Upper lobe of left lung (tissue), 6 donors: ENCODE measurements around the gene MARCHF3. TPM values are rescaled to one million over a fixed set of nuclear protein-coding genes. Genes with fewer than 3 reads are reported as not detected.

Experiments used
- ATAC-seq, 2 donors: fragments of 200-7000 bp; cut with Tn5 transposase; one replicate each; pipeline ENCODE4 v1.9.1; 2022; ENCODE audit warnings: mild to moderate bottlenecking in 2 of 2, moderate library complexity in 2 of 2; ENCODE audit not compliant: low FRiP score in 2 of 2
- DNase-seq, 2 donors: peaks; one replicate each; pipeline ENCODE4 v3.0.0-alpha.2; 2019 to 2020
- H3K27ac ChIP-seq, 4 donors: fragments of 200-600 bp; sonication (generic); one replicate each; pipeline ENCODE4 v1.5.1; 2016 to 2019
- H3K27me3 ChIP-seq, 4 donors: fragments of 200-600 bp; sonication (generic); one replicate each; pipeline ENCODE4 v1.5.1; 2017 to 2019
- H3K36me3 ChIP-seq, 4 donors: fragments of 200-600 bp; sonication (generic); one replicate each; pipeline ENCODE4 v1.5.1; 2016 to 2019
- H3K4me1 ChIP-seq, 4 donors: fragments of 200-600 bp; sonication (generic); one replicate each; pipeline ENCODE4 v1.5.1; 2018 to 2019
- H3K4me3 ChIP-seq, 4 donors: fragments of 200-600 bp; sonication (generic); one replicate each; pipeline ENCODE4 v1.5.1; 2017 to 2019; ENCODE audit warnings: mild to moderate bottlenecking in 2 of 4, moderate library complexity in 1 of 4
- H3K9me3 ChIP-seq, 4 donors: fragments of 200-600 bp; sonication (generic); one replicate each; pipeline ENCODE4 v1.5.1; 2018 to 2019
- EP300 ChIP-seq, 4 donors: sonication (generic); formaldehyde crosslinking; IDR thresholded peaks; one replicate each; pipeline ENCODE4 v1.5.1; 2017; ENCODE audit warnings: antibody characterized with exemption in 4 of 4, control low read depth in 2 of 4
- POLR2A ChIP-seq, 4 donors: fragments of 450-650 bp; IDR thresholded peaks; one replicate each; pipeline ENCODE4 v1.5.1; 2016 to 2017; ENCODE audit warnings: antibody characterized with exemption in 4 of 4, mild to moderate bottlenecking in 2 of 4
- POLR2AphosphoS5 ChIP-seq, 2 donors: sonication (generic); formaldehyde crosslinking; IDR thresholded peaks; one replicate each; pipeline ENCODE4 v1.5.1; 2017; ENCODE audit warnings: antibody characterized with exemption in 2 of 2
- WGBS, 2 donors: methylation state at CpG; one replicate each; pipeline ENCODE4 v1.1.5; 2017 to 2018; 5-methylcytosine and 5-hydroxymethylcytosine counted together
- total RNA-seq, 6 donors: library from RNA; depleted of rRNA in 4 of 6; stranded (reverse); fragments of >200 nt in 4 of 6; gene quantifications; one replicate each; pipeline versions ENCODE4 v1.1.0 to v1.2.1, GENCODE V29; 2016 to 2021
- TF ChIP-seq, protein P1 (sequence below), 6 experiments: fragments of 450-650 bp in 4 of 6; fragments of 200-600 bp in 2 of 6; sonication (generic) in 2 of 6; IDR thresholded peaks; one replicate each; pipeline ENCODE4 v1.5.1; 2016 to 2019; ENCODE audit warnings: antibody characterized with exemption in 6 of 6
- donor health status: DM: no; HTN: no; CAD: no; lungs with moderate emphysema.
- donor health status: DM: no; HTN: yes; CAD: no; lungs with severe emphysema.

Gene MARCHF3
- total RNA-seq, 6 donors from 2014 or later: 2.1 to 16.2 (median 6.7) TPM

DNA sequence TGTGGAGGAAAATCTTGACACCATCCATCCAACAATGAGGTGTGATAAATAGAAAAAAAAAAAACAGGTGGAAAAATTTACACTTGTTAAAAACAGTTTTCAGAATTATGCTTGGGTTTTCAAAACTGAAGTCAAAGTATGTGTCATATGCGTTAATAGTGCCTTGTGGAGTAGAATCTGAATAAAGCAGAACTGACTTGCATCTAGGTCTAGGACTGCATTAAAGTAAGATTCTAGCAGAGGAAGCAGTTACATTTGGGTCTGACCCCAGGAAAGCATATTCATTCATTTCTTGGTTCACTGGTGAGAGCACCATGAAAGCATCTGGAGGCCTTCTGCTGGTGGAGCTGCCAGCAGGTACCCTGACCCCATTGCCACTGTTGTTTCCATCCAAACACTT lies 89.0 kb downstream of the MARCHF3 start:
- H3K36me3 ChIP-seq: no peaks in the 10 kb centered on the region
- ATAC-seq (no peak), DNase-seq (no peak)
- no peak overlapping the region for H3K4me3 ChIP-seq
- no peaks in the 10 kb centered on the region for H3K27me3 ChIP-seq
- 100% methylated on average over 1 of the region's 1 CpG for WGBS, 2 donors
- no peaks in the 10 kb centered on the region for H3K4me1 ChIP-seq
- H3K9me3 ChIP-seq: no peaks in the 10 kb centered on the region
- TF ChIP-seq EP300 (IDR thresholded peaks at IDR 0.05) (no peak), POLR2A (IDR thresholded peaks at IDR 0.05) (no peak), POLR2AphosphoS5 (IDR thresholded peaks at IDR 0.05) (no peak)
- TF ChIP-seq, protein P1, sequence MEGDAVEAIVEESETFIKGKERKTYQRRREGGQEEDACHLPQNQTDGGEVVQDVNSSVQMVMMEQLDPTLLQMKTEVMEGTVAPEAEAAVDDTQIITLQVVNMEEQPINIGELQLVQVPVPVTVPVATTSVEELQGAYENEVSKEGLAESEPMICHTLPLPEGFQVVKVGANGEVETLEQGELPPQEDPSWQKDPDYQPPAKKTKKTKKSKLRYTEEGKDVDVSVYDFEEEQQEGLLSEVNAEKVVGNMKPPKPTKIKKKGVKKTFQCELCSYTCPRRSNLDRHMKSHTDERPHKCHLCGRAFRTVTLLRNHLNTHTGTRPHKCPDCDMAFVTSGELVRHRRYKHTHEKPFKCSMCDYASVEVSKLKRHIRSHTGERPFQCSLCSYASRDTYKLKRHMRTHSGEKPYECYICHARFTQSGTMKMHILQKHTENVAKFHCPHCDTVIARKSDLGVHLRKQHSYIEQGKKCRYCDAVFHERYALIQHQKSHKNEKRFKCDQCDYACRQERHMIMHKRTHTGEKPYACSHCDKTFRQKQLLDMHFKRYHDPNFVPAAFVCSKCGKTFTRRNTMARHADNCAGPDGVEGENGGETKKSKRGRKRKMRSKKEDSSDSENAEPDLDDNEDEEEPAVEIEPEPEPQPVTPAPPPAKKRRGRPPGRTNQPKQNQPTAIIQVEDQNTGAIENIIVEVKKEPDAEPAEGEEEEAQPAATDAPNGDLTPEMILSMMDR (IDR thresholded peaks at IDR 0.05): no peak
- no peak overlapping the region for H3K27ac ChIP-seq

DNA sequence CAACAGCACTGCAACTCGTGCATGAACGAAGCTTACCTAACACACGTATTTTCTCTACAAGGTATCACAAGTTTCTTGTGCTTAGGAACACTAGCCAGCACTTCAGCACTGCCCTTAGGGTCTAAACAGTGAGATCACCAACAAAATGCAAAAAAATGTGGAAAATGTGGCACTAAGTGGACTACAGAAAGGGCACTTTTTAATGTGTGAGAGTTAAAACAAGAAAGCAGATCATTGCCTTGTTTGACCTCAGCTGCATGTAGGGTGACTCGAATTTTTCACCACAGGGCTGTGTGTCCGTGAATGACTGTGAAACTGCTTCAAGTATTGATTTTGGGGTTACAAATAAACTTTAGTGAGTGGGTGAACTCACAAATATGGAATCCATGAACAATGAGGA lies 90.5 kb downstream of the MARCHF3 start:
- Histone ChIP-seq H3K4me3 (no peak overlapping the region), H3K36me3 (no peaks in the 10 kb centered on the region), H3K27me3 (no peaks in the 10 kb centered on the region), H3K4me1 (no peaks in the 10 kb centered on the region), H3K27ac (no peak overlapping the region), H3K9me3 (no peaks in the 10 kb centered on the region)
- DNase-seq (no peak), ATAC-seq (no peak)
- TF ChIP-seq, protein P1 (IDR thresholded peaks at IDR 0.05): no peak
- TF ChIP-seq POLR2AphosphoS5 (IDR thresholded peaks at IDR 0.05) (no peak), EP300 (IDR thresholded peaks at IDR 0.05) (no peak), POLR2A (IDR thresholded peaks at IDR 0.05) (no peak)
- WGBS, 2 donors: 78 to 84% methylated on average over 5 of the region's 5 CpGs

DNA sequence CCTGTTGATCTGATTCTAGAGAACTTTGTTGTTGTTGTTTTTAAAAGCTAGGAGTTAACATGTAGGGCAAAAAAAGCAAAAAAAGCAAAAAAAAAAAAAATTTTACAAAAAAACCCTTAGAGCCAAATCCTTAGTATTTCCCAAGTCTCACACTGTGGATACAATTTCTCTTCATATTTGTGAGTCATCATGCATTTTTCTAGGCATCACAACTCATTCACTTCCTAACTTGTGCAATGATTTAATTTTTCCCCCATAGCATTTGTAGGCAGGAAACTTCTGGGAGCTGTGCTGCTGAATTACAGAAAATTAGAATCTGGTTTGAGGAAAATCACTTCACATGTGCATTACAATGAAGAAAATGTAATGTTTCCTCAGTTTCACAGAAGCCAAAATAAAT lies 91.9 kb downstream of the MARCHF3 start:
- TF ChIP-seq POLR2AphosphoS5 (IDR thresholded peaks at IDR 0.05): no peak
- no peak for TF ChIP-seq POLR2A (IDR thresholded peaks at IDR 0.05)
- TF ChIP-seq EP300 (IDR thresholded peaks at IDR 0.05): no peak
- TF ChIP-seq, protein P1 (IDR thresholded peaks at IDR 0.05): no peak
- Histone ChIP-seq H3K9me3 (no peaks in the 10 kb centered on the region), H3K4me3 (no peak overlapping the region), H3K36me3 (no peaks in the 10 kb centered on the region), H3K27ac (no peak overlapping the region), H3K4me1 (no peaks in the 10 kb centered on the region), H3K27me3 (no peaks in the 10 kb centered on the region)
- ATAC-seq (peak in 1 of 2 donors; percentile 75), DNase-seq (no peak)

DNA sequence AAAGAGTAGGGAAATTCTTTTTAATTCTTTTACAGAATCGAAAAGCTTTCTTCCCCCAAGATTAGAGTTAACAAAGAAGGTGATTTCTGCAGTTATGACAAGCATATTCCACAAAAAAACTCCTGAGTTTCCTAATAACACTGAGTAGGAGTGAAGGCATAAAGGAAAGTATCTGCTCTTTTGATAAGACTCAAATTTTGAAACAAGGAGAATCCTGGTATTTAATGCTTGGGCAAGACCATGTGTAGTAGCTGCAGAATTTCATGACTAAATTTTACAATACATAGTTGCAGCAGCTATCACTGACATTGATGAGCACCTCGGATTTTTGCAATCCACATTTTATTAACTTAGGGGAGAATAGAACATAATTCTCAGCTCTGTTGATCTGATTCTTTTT lies 92.6 kb downstream of the MARCHF3 start:
- ATAC-seq (no peak), DNase-seq (no peak)
- no peaks in the 10 kb centered on the region for H3K9me3 ChIP-seq
- no peaks in the 10 kb centered on the region for H3K27me3 ChIP-seq
- H3K27ac ChIP-seq: no peak overlapping the region
- no peaks in the 10 kb centered on the region for H3K36me3 ChIP-seq
- 90 to 94% methylated on average over 2 of the region's 2 CpGs for whole genome bisulfite sequencing, 2 donors
- no peak overlapping the region for H3K4me3 ChIP-seq
- no peaks in the 10 kb centered on the region for H3K4me1 ChIP-seq
- TF ChIP-seq, protein P1 (IDR thresholded peaks at IDR 0.05): no peak
- TF ChIP-seq EP300 (IDR thresholded peaks at IDR 0.05): no peak
- no peak for TF ChIP-seq POLR2A (IDR thresholded peaks at IDR 0.05)
- TF ChIP-seq POLR2AphosphoS5 (IDR thresholded peaks at IDR 0.05): no peak

DNA sequence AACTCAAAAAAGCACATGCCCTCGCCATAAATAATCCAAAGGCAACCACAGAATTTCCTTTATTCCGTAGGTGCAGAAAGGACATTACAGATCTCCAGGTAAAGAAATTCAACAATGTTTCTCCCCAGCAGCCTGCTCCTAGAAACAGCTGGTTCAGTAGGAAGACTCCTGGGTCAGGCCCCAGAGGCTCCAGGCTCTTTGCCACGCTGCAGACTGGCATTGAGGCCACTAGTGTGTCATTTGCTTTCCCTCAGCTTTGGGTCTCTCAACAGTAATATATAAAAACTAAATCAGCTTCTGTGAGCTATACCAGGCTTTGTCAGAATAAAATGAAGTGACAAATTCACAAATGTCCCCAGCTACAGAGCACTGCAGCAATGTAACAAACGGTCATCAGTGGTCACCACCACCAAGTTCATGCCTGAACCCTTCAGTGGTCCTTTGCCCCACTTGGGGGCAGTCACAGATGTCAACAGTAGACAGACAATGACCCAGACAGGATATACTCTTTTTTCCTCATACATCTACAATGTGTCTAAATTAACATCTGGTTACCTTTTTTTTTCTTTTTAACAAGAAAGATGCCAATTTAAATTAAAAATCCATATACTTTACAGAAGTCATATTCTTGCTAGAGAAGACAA lies 93.5 kb downstream of the MARCHF3 start:
- Histone ChIP-seq H3K4me1 (no peaks in the 10 kb centered on the region), H3K9me3 (no peaks in the 10 kb centered on the region), H3K27ac (no peak overlapping the region), H3K27me3 (no peaks in the 10 kb centered on the region), H3K36me3 (no peaks in the 10 kb centered on the region), H3K4me3 (no peak overlapping the region)
- WGBS, 2 donors: 86 to 88% methylated on average over 4 of the region's 4 CpGs
- DNase-seq (no peak), ATAC-seq (no peak)
- TF ChIP-seq, protein P1 (IDR thresholded peaks at IDR 0.05): no peak
- TF ChIP-seq EP300 (IDR thresholded peaks at IDR 0.05): no peak
- no peak for TF ChIP-seq POLR2A (IDR thresholded peaks at IDR 0.05)
- TF ChIP-seq POLR2AphosphoS5 (IDR thresholded peaks at IDR 0.05): no peak
